Psoas muscle (tissue), 8 donors: ENCODE data around the gene MICALL2. TPM values are rescaled to one million over a fixed set of nuclear protein-coding genes. Genes with fewer than 3 reads are reported as not detected.
A peak's percentile ranks its signal among the peaks of the same experiment; 100 is the strongest.

Experiments used
- ATAC-seq, 4 donors: fragments of 200-7000 bp; cut with Tn5 transposase; one replicate each; pipeline ENCODE4 v1.9.1; 2020; ENCODE audit warnings: moderate library complexity in 3 of 4, mild to moderate bottlenecking in 2 of 4
- DNase-seq, 2 donors: peaks; one replicate each; pipeline ENCODE4 v3.0.0-alpha.2; 2020
- H3K27ac ChIP-seq: fragments of 200-600 bp; one replicate; pipeline ENCODE4 v1.8.0; 2022
- H3K27me3 ChIP-seq, 3 donors: fragments of 200-600 bp in 1 of 3; one replicate each; pipeline versions ENCODE4 v1.6.1 to v1.8.0; 2013 to 2022; ENCODE audit warnings: low read length in 2 of 3, mild to moderate bottlenecking in 2 of 3, moderate library complexity in 1 of 3; ENCODE audit not compliant: insufficient read depth in 3 of 3
- H3K36me3 ChIP-seq, 2 donors: fragments of 200-600 bp in 1 of 2; one replicate each; pipeline versions ENCODE4 v1.6.1 to v1.8.0; 2013 to 2022; ENCODE audit warnings: low read depth in 1 of 2, mild to moderate bottlenecking in 1 of 2, moderate library complexity in 1 of 2; ENCODE audit not compliant: insufficient read depth in 1 of 2
- H3K4me1 ChIP-seq: fragments of 200-600 bp; one replicate; pipeline ENCODE4 v1.8.0; 2022
- H3K4me3 ChIP-seq: fragments of 200-600 bp; one replicate; pipeline ENCODE4 v1.8.0; 2022; ENCODE audit warnings: mild to moderate bottlenecking
- H3K9me3 ChIP-seq: fragments of 200-600 bp; one replicate; pipeline ENCODE4 v1.8.0; 2022
- CTCF ChIP-seq: fragments of 200-600 bp; IDR thresholded peaks from one replicate; pipeline ENCODE4 v1.8.0; 2022; ENCODE audit warnings: antibody characterized with exemption
- WGBS, 3 donors: extraction: QIAGEN DNeasy Blood & Tissue Kit; methylation state at CpG; one replicate each; pipeline versions ENCODE4 v1.1.6 to v1.1.7; 2013; 5-methylcytosine and 5-hydroxymethylcytosine counted together
- intact Hi-C, 2 donors: fragments of 100-400 bp; cut with DNase I; formaldehyde crosslinking; loops; one replicate each; pipeline versions ENCODE4 v1.11.0 to v1.14.2; 2022
- polyA plus RNA-seq, 3 donors: library from polyadenylated mRNA; stranded (reverse); fragments of 200-250 nt; gene quantifications; one replicate each; pipeline ENCODE4 v1.2.3, GENCODE V29; 2013
- total RNA-seq, 4 donors: library from RNA; stranded (reverse); fragmentation: NEBNext Ultra II Directional in 2 of 4; extraction: Animal tissue kit (Norgen Biotek cat#: 25700) in 2 of 4; gene quantifications; one replicate each; pipeline versions ENCODE4 v1.2.1 to v1.2.4, GENCODE V29; 2021 to 2023
- donor health status: healthy with polysubstance abuse.
- donor health status: DM: no; HTN: no; CAD: no; lungs with moderate emphysema.
- donor health status: Bipolar disorder and iron deficiency.
- donor health status: healthy.
- donor health status: DM: yes; HTN: yes; CAD: no.
- donor health status: DM: no; HTN: no; CAD: no.
- donor health status: DM: no; HTN: no; CAD: no.
- donor health status: DM: yes; HTN: yes; CAD: no.

The MICALL2 gene
- total and polyA plus RNA-seq, 7 donors, result 4.6 to 12.0 (median 5.8) TPM

- Histone ChIP-seq H3K4me3 (no peak overlapping the region), H3K27ac (no peak overlapping the region), H3K36me3 (no peaks in the 10 kb centered on the region), H3K4me1 (no peaks in the 10 kb centered on the region), H3K9me3 (peaks cover 4% of the 10 kb centered on the region), H3K27me3 (peaks cover 0 to 86% (median 34%) of the 10 kb centered on the region in 3 donors)
- DNase-seq, result no peak
- ATAC-seq, result no peak
- intact Hi-C loops, result no loop called here
- WGBS, 3 donors, result 28 to 31% (median 31%) methylated on average over 4 of the region's 4 CpGs
- TF ChIP-seq CTCF, result no peak
Measured at GRCh38 chr7:1404460-1404809, 54.8 kb downstream of the MICALL2 start.

- intact Hi-C loops, result no loop called here
- TF ChIP-seq CTCF, result no peak
- WGBS, 3 donors, result 9 to 11% (median 9%) methylated on average over 39 to 41 of the region's 41 CpGs
Measured at GRCh38 chr7:1403638-1404459, 55.4 kb downstream of the MICALL2 start.

GRCh38 chr7:1402791-1403637 lies 56.3 kb downstream of the MICALL2 start:
- ATAC-seq, result no peak
- Histone ChIP-seq H3K27me3 (peaks cover 0 to 86% (median 34%) of the 10 kb centered on the region in 3 donors), H3K4me1 (no peaks in the 10 kb centered on the region), H3K9me3 (peaks cover 4% of the 10 kb centered on the region), H3K4me3 (no peak overlapping the region), H3K36me3 (no peaks in the 10 kb centered on the region), H3K27ac (no peak overlapping the region)
- intact Hi-C loops, result no loop called here
- TF ChIP-seq CTCF, result no peak
- WGBS, 3 donors, result 34 to 36% (median 35%) methylated on average over 11 of the region's 11 CpGs
- no peak for DNase-seq

More at GRCh38 chr7:1403638-1404459, 55.4 kb downstream of the MICALL2 start:
- H3K4me1 ChIP-seq, result no peaks in the 10 kb centered on the region
- no peak for ATAC-seq
- no peak overlapping the region for H3K27ac ChIP-seq
- no peak for DNase-seq
- H3K27me3 ChIP-seq, result peaks cover 0 to 86% (median 34%) of the 10 kb centered on the region in 3 donors
- no peaks in the 10 kb centered on the region for H3K36me3 ChIP-seq
- H3K4me3 ChIP-seq, result no peak overlapping the region
- H3K9me3 ChIP-seq, result peaks cover 4% of the 10 kb centered on the region

- TF ChIP-seq CTCF, result no peak
- H3K9me3 ChIP-seq, result peaks cover 4% of the 10 kb centered on the region
- H3K27ac ChIP-seq, result no peak overlapping the region
- H3K27me3 ChIP-seq, result peaks cover 0 to 86% (median 34%) of the 10 kb centered on the region in 3 donors
- intact Hi-C loops, result no loop called here
- DNase-seq, result peak in 1 of 2 donors; percentile 4
- H3K4me1 ChIP-seq, result no peaks in the 10 kb centered on the region
- 86 to 90% (median 89%) methylated on average over 12 of the region's 12 CpGs for WGBS, 3 donors
- H3K4me3 ChIP-seq, result no peak overlapping the region
- no peaks in the 10 kb centered on the region for H3K36me3 ChIP-seq
- no peak for ATAC-seq
Measured at GRCh38 chr7:1402110-1402790, 57.0 kb downstream of the MICALL2 start.
